HuH-7 (cell line): ENCODE data around the gene DMKN.
"Not testable (repeated sequence)": the region's sequence is repeated elsewhere in the genome, so short reads cannot be mapped to it uniquely, and the experiment has no call there.

ENCODE experiments used
- DNase-seq: peaks from one replicate; pipeline ENCODE4 v3.0.0; 2011; ENCODE audit warnings: low spot score

The DMKN gene

GRCh38 chr19:35461788-35462187 is 51.7 kb downstream of the DMKN start:
- DNase-seq: not testable (repeated sequence)

- DNase-seq: no peak
Measured at GRCh38 chr19:35461060-35461459, 52.4 kb downstream of the DMKN start.

DNA sequence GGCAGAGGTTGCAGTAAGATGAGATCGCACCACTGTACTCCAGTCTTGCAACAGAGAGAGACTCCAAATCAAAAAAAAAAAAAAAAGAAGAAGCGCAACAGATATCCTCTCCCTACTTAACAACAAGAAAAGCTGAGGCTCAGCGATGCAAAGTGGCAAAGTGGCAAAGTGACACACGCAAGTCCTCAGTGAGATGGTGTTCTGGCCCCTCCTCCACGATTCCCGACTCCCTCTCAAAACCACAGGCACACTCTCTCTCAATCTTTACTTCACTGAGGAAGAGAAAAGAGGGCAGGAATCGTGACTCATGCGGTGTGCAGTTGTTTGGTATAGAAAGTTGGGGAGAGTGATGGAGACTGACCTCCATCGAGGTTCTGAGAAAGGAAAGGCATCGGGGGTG is 52.8 kb downstream of the DMKN start:
- DNase-seq: no peak

DNA sequence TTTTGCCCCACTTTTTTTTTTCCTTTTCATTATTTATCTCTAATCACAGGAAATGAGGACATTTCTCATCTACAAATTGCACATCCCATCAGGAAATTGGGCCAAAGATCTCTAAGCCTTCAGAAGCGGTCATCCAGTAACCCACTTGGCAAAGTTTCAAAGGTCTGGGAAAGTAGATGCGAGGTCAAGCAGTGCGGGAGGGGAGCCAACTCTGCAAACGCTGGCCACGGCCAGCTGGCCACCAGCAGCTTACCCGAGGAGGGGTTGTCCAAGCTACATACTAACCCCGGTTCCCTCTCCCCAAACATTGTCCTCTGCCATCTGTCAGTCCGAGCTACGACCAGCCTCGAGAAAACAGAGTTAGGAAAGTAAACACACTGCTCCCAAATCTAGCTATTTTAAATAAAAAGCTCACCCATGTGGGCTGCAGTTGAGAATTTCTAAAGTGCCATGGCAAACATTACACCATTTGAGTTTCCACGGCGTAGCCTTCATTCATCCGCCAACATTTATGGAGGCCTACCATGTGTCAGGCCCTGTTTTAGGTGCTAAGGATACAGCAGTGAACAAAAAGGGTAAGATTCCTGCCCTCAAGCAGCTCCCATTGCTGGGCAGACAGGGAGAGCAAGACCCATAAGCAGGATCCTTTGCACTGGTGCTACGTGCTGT is 53.9 kb downstream of the DMKN start:
- peak; percentile 54 for DNase-seq

GRCh38 chr19:35458731-35459391 is 54.6 kb downstream of the DMKN start:
- DNase-seq: peak; percentile 86

DNA sequence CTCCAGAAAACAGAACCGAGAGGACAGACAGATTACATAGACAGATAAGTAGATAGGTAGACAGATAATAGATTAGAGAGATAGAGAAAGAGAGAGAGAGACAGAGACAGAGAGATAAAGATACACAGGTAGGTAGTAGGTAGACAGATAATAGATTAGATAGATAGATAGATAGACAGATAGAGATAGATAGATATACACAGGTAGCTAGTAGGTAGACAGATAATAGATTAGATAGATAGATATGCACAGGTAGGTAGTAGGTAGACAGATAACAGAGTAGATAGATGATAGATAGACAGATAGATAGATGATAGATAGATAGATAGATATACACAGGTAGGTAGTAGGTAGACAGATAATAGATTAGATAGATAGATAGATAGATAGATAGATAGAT is 55.3 kb downstream of the DMKN start:
- DNase-seq: no peak

- DNase-seq: no peak
Measured at GRCh38 chr19:35457173-35457572, 56.3 kb downstream of the DMKN start.

DNA sequence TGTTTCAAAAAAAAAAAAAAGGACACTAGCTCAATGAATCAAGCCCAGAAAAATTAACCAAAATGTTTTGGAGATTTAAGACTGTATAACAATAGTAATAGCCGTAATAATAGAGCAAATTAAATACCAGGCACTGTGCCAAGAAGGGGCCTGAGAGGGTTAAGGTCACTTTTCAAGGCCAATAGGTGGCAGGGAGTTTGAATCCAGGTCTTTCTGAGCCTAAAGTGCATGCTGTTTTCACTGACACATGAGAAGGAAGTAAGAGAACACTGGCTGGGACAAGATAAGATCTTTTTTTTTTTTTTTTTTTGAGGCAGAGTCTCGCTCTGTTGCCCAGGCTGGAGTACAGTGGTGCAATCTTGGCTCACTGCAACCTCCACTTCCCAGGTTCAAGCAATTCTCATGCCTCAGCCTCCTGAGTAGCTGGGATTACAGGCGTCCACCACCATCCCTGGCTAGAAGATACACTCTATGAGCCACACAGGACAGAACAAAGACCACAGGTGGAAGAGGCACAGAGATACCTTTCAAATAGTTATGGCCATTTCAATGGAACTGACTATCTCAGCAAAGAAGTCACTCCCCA is 57.7 kb downstream of the DMKN start:
- DNase-seq: no peak

GRCh38 chr19:35454663-35455062 is 58.8 kb downstream of the DMKN start:
- no peak for DNase-seq

GRCh38 chr19:35451338-35452096 is 61.9 kb downstream of the DMKN start:
- DNase-seq: no peak

DNA sequence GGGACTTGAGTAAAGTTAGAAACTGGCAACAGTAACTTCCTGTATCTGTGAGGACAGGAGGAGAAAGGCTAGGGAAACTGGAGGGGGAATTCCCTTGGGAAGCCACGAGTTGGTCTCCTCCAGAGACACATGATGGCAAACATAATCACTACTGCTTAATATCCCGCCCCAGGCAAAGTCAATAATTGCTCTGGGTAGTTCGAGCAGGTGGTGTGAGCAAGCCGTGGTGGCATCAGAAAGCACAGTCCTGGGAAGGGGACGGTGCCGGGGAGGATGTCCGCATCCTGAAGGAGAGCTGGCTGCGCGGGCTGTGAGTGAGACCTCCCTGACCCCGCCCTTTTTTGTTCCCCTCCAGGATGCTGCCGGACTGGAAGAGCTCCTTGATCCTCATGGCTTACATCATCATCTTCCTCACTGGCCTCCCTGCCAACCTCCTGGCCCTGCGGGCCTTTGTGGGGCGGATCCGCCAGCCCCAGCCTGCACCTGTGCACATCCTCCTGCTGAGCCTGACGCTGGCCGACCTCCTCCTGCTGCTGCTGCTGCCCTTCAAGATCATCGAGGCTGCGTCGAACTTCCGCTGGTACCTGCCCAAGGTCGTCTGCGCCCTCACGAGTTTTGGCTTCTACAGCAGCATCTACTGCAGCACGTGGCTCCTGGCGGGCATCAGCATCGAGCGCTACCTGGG is 63.9 kb downstream of the DMKN start:
- DNase-seq: peak; percentile 43

GRCh38 chr19:35447606-35448469 is 65.6 kb downstream of the DMKN start, which contains the start of gene FFAR2:
FFAR2 (plus strand) TSS chr19:35448257; CDS start chr19:35449715, 1,458 bp downstream.
- DNase-seq: no peak
